ENCODE data around the gene CYTH1.

- TF ChIP-seq CTCF (IDR thresholded peaks at IDR 0.05) (no peak), EZH2 (IDR thresholded peaks at IDR 0.05; ENCODE audit: borderline replicate concordance, insufficient read depth, low read depth, low read length, poor library complexity, severe bottlenecking) (no peak)
Measured at GRCh38 chr17:78741644-78742284, 40.3 kb downstream of the CYTH1 start.

All from B cell (primary cell).